SK-N-SH (cell line): ENCODE data around the gene TTC3.

Experiments used
- CTCF ChIP-seq: fragments of 200-600 bp; sonication (generic); IDR thresholded peaks from 2 replicates; pipeline ENCODE4 v1.6.1; 2017; ENCODE audit warnings: antibody characterized with exemption, mild to moderate bottlenecking, moderate library complexity
- EP300 ChIP-seq, 2 experiments: IDR thresholded peaks; 2 replicates each; pipeline versions ENCODE4 v1.4.0 to v1.6.1; 2012; ENCODE audit warnings: borderline replicate concordance in 1 of 2, low read depth in 1 of 2, low read length in 1 of 2
- EZH2phosphoT487 ChIP-seq: fragments of 200-600 bp; sonication (generic); IDR thresholded peaks from 2 replicates; pipeline ENCODE4 v1.6.1; 2017; ENCODE audit warnings: low read depth, mixed run types, mild to moderate bottlenecking, antibody characterized with exemption, moderate library complexity, borderline replicate concordance
- FOXM1 ChIP-seq: IDR thresholded peaks from 2 replicates; pipeline ENCODE4 v1.4.0; 2012; ENCODE audit warnings: low read depth, mild to moderate bottlenecking
- GABPA ChIP-seq: IDR thresholded peaks from 2 replicates; pipeline ENCODE4 v1.4.0; 2012; ENCODE audit warnings: low read depth, mild to moderate bottlenecking
- MAX ChIP-seq: IDR thresholded peaks from 2 replicates; pipeline ENCODE4 v1.4.0; 2012; ENCODE audit warnings: low read depth
- REST ChIP-seq: IDR thresholded peaks from 2 replicates; pipeline ENCODE4 v1.6.1; 2012; ENCODE audit warnings: mild to moderate bottlenecking, low read depth, low read length, moderate library complexity
- SIN3A ChIP-seq: IDR thresholded peaks from 2 replicates; pipeline ENCODE4 v1.6.1; 2012; ENCODE audit warnings: low read depth, mild to moderate bottlenecking, low read length, moderate library complexity, borderline replicate concordance
- TCF12 ChIP-seq: IDR thresholded peaks from 2 replicates; pipeline ENCODE4 v1.4.0; 2012

- no peak for TF ChIP-seq EZH2phosphoT487
- TF ChIP-seq TCF12, result no peak
- TF ChIP-seq REST, result 0 out of 2 replicates have a peak, but pooled peaks have one; percentile 6
- no peak for TF ChIP-seq GABPA
- no peak for TF ChIP-seq CTCF
- TF ChIP-seq FOXM1, result no peak
- peak; percentile 52 for TF ChIP-seq MAX
- no peak; the same call in 1 of the 2 replicates for TF ChIP-seq SIN3A
- no peak for TF ChIP-seq EP300 (IDR thresholded peaks at IDR 0.05; ENCODE audit: borderline replicate concordance in 1 of 2, low read depth in 1 of 2, low read length in 1 of 2)
These were observed at the start of gene TTC3, which contains the start of gene PIGP for GRCh38 chr21:37072988-37073416.
